Stimulated activated CD4-positive, alpha-beta T cell treated with anti-CD3 and anti-CD28 coated beads, Interleukin-2, amount 100 ng/mL, for 24 hours (primary cell): ENCODE measurements around the gene SCNM1.
A peak's percentile ranks its signal among the peaks of the same experiment; 100 is the strongest.

Experiments
- DNase-seq, 2 donors: peaks; one replicate each; pipeline ENCODE4 v3.0.0-alpha.2; 2020

The SCNM1 gene, protein sequence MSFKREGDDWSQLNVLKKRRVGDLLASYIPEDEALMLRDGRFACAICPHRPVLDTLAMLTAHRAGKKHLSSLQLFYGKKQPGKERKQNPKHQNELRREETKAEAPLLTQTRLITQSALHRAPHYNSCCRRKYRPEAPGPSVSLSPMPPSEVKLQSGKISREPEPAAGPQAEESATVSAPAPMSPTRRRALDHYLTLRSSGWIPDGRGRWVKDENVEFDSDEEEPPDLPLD

DNA sequence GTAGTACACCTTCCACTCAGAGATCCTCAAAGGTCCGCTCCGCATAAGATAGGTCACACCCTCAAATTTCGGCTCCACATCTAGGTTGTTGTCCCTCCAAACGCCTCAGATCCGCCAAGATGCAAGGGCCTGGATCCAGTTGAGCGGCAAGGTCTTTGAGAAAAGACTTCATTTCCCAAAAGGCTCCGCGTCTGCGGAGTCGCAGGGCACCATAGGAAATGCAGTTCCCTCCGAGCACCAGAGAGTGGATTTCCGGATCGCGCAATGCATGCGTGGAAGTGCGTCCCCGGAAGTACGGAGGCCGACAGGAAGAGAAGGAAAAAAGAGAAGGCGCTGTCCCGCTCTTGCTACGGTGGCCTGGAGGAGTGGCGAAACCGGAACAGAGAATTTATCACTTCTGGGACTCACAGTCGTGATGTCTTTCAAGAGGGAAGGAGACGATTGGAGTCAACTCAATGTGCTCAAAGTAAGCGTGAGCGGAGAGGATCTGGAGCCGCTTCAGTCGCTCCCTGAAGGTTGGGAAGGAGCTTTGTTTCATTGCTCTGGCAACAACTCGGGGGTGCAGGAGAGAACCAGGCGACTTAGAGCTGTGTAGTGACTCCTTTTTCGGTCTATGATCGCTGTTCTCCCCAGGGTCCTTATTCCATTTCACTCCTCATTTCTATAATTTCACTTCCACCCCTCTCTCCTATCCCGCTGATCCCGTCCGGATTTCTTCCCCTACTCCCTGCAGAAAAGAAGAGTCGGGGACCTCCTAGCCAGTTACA is at the start of gene SCNM1, which contains the start of gene LYSMD1:
SCNM1 (plus strand) TSS at position 407 of the 767 bp plus-strand sequence; CDS start at position 416, 9 bp downstream.
LYSMD1 (minus strand) TSS at position 165 of the 767 bp plus-strand sequence. CDS start 644 bp downstream, outside the sequence.
- peak; percentile 94 to 96 for DNase-seq

DNA sequence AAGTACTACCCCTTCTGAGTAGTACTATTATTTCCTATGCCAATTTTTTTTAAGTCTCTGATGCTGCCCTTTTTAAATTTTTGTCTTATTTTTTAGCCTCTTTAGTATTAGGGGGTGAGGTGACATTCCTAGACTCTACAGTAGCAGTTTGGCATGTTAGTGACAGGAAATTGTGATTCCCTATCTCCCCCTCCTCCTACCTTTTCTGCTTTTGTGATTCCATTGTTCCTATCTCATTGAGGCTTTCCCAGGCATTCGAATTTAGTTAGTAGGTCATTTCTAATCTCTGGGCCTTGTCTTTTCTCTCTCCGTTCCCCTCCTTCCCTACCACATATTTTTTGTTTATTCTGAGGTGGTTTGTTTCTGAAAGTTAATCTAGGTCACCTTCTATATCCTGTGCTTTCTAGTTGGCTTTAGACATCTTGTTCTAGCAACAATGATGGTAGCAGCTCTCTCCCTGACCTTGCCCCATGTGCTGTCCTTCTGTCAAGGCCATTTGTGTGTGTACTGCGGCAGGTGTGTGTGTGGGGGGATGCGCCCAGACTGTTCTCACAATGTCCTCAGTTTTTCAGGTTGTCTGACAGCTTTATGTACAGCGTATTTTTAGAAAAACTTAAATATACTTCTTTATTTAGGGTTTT is 41.1 kb upstream of the SCNM1 start:
- no peak for DNase-seq

DNA sequence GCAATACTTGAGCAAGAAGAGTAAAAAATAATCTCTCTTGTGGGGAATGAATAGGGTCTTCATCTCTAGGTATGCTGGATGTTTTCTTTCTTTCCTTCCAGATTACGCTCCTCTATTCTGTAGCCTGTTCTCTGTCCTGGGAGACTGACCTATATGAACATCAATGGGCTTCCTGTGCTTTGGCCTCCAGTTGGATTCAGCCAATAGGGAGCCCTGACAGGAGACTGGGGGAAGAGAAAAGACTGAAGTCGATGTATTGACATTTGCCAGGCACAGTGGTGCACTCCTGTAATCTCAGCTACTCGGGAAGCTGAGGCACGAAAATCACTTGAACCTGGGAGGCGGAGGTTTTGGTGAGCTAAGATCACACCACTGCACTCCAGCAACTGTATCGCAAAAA is 37.1 kb upstream of the SCNM1 start:
- no peak for DNase-seq

DNA sequence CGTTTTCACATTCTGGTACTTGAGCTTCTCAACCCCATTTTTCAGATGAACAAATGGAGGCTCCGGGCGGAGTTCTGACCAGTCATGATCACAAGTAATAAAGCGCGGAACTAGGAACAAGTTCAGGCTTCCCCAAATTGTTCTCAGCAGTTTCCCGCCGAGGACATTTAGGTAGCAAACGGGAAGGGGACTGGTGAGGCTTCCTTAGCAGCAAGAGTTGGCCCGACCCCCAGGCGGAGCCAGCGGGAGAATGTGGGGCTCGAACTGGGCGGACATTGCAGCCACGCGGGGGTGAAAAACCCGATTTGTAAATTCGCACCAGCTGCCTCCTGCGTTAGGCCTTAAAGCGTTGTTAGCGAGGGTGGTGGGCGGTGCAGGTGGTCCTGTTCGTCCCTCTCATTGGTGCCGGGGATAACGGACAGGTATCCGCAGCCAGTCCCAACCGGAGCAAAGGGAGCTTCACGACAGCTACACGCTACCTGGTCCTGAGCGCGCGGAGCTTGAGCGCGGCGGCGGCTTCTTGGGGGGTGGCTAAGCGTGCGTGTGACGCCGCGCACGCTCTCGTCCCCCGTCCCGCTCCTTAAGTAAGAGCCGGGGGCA is 34.9 kb upstream of the SCNM1 start:
- peak; percentile 84 for DNase-seq

DNA sequence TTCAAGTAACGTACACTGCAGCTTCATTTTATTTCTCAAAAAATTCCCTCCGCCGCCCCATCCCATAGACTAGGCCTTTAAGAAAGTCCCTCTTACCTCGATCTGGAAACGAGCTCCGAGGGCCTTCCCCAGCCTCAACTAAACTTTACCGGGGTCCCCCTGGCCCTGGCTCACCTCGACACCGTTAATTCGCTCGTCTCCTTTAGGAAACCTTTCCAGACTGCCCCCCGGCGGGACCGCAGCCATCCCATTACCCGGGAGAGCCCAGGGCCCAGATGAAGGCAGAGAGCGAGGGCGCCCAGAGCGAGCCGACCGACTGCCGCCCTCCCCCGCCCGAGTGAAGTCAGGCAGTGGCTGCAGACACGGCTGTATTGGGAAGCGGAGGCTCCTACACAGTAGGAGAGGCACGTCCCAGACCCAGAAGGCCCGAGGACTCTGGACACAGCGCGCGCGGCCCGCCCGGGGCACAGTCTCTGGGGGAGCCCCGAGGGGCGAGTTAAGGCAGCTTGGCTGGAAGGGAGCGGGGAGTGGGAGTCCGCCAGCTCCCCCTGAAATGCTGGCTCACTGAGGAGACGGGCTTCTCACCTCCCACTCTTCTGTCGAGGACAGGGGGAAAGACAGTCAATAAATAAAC is 34.1 kb upstream of the SCNM1 start:
- no peak for DNase-seq

DNA sequence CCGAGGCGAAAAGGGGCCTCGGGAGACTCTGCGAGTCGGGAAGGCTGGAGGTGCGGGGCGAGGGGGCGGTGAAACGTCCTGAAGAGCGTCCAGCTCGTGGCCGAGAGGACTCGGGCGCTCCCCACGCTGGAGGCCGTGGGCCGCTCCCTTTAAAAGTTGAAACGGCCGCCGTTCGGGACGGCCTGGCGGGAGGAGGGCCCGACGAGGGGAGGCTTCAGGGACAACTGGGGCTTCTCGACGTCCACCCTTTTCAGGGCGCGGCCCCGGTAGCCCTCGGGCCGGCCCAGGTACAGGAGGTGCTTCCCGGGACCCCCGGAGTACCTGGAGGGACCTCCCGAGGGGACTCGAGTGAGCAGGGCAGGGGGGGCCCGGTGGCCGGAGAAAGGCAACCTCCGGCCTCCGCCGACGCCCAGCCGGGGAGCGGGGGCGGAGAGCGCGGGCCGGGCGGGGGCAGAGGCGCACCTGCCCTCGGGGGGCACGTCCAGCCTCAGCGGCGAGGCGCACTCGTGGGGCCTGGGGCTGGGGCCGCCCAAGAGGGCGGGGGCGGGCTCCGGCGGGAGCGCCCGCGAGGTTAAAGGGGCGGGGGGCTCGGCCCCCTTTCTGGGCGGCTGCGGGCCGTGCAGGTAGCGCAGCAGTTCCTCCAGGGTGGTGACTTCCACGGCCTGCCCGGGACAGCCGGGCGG is 33.5 kb upstream of the SCNM1 start:
- DNase-seq: no peak

DNA sequence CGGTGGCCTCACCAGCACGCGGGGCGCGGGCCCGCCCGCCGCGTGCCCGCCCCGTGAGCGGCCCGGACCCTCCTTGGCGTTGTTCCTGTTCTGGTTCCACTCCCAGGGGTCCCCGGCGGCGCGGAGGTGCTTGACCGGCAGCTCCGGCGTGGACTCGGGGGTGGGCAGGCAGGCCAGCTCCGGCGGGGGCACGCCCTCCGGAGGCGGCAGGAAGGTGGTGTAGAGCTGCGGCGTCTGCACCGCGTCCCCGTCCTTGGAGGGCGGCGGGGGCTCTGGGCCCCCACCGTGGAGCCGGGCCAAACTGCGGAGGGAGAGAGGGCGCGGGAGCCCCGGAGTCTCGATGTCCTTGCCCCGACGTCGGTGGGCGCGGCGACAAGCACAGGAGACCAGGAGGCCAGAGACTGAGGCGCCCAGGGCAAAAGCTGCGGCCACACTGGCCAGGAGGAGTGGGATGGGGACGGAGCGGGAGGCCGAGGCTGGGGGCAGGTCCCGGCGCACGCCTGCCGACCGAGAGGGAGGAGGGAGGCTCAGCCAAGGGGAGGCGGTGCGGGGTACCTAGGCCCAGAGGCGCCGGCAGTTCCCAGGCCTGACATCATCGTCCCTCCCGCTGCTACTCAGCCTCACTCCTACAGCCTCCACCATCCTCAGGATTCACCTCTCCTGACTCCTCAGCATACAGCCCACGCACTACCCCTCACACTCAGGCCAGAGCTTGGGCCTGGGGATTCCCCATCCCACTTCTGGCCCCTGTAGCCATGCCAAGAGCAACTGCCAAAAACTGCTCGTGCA is 32.7 kb upstream of the SCNM1 start:
- no peak for DNase-seq

DNA sequence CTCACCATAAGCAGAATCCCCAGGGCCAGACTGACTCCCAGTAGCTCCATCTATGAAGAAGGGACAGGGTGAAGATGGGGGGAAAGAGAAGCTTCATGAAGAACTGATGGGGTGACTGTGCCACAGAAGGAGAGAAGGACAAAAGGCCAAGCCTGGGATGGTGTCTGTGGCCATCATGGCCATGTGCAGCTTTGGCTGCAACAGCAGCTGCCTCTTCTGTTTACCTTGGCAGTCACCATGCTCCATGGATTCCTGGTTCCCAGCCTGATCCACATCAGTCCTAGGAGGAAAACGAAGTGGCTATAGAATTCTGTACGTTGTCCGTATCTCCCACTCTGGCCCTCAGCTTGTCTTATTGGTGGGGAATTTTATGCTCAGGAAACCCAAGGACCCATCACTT is 31.5 kb upstream of the SCNM1 start:
- DNase-seq: no peak

DNA sequence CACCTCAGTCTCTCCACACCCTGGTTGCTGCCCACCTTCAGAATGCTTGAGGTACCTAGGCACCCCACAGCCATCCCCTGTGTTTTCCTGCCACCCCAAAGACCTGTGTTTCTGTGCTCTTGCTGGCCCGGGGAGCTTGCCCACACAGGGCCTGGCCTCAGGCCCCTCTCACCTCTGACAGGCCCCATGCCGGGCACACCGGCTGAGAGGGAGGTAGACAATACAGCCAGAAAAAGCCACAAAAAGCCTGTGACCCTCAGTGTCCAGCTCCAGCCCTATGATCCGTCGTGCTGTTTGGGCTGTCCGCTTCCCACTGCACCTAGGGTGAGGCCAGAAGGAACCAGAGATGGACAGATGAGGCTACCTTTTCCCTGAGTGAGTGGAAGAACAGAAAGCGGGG is 31.0 kb upstream of the SCNM1 start:
- DNase-seq: no peak

DNA sequence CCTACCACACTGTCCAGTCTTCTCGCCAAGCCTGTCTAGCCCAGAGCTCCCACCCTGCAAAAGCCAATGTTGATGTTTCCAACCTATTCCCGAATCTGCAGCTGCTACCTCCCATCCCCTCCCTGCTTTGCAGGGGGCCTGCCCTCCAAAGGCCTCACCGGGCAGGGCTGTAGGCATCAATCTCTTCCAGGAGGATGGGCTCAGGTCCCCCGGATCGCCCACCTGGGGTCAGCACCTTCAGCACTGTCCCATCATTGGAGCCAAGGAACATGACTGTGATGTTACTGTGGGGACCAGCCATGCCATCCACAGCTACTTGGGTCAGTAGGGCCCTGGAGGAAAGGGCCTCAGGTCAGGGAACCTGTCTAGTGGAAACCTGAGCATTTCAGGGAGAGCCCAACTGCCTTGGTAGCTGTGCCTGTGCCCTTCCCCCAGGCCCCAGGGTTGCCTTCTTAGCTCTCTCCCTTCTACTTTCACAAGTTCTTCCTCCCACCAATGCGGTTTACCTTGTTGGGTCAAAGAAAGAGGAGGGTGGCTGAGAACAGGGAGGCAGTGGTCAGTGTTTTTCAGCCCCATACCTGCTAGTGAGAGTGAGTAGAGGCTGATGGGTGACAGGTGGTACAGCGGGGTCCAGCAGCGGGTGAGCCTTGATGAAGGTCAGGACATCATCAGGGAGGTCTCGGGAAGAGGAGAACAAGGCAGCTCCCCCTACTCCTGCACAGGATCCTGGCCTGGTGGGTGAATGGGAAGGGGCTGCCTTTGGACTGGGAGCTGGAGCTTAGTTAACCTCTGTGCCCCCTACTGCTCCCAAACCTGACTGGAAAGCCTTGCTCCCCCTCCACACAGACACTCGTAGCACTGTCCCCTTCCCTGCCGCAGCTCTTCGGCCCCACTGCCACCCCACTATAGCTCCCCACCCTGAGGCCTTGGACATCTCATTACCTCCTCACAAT is 30.2 kb upstream of the SCNM1 start:
- no peak for DNase-seq

DNA sequence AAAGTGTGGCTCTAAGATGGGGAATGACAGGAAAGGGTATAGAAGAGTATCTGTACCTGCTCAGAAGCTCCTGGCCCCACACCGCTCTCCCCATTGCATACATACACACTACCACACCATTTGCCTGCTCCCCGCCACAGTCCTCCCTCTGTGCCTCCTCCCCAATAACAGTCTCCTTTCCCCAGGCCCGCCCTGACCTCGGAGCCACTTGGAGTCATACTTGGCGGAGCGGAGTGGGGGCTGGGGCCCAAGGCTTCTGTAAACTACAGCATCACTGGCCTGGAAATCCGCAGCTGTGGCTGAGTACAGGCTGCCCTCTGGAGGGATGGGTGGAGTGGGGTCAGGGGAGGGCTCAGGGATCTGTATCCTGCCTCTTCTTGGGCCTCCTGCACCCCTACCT is 28.2 kb upstream of the SCNM1 start:
- no peak for DNase-seq

DNA sequence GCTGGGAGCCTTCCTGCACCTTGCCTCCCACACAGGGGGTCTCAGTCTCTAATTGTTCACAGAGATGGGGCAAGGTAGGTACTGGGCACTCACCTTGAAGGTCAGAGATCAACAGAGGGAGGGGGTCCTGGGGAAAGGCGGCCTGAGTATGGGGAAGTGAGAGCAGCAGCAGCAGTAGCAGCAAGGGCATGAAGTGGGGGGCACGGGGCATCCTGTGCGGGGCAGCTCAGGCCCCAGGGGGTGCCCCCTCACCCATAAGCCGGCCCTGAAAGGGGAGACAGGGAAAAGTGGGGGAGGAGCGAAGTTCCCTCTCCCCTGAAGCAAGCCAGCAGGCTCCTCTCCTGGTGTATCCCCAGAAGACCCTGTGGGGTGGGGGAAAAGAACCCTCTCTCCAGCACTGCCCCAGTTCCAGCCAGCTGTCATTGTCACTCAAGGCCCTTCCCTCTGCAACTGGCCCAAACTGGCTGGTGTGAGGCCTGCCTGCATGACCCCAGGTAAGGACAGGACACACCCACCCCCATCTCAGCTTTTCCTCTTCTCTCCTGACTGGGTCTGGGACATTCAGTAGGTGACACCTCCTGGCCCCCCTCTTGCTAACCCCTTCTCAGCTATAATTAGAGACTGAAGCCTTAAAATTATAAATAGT is 23.4 kb upstream of the SCNM1 start:
- DNase-seq: no peak

DNA sequence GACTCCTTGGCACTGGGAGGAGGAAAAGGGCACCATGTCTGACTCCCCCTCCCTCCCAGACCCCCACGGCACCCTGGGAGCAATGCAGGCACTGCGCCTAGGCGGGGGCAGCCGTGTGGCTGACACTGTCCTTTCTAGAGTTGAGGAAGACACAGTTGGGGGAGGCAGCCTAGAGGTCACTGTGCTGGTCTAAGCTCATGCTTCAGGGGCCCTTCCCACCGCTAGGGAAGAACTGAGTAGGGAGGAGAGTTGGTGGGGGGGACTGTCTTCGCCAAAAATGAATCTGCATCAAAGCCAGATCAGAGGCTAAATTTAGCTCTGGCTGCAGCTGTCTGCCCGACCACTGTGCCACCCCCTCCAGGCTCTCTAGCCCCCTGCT is 22.9 kb upstream of the SCNM1 start:
- no peak for DNase-seq

DNA sequence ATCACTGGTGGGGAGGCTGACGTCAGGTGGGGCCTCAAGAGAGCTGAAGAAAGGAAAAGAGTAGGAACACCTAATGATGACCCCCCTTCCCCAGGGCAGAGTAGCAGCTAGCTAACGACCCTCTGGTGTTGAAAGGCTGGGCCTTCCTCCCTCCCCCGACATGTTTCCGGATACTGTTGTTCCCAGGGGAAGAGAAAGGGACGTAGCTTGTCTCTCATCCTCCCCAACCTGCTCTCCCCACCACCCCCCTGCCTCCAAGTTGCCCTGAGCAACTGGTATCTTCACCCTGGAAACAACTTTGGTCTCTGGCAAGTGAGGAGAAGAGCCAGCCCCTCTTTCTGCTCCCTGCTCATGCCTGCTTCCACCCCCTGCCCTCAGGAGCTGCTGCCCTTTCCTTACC is 22.0 kb upstream of the SCNM1 start:
- DNase-seq: no peak

DNA sequence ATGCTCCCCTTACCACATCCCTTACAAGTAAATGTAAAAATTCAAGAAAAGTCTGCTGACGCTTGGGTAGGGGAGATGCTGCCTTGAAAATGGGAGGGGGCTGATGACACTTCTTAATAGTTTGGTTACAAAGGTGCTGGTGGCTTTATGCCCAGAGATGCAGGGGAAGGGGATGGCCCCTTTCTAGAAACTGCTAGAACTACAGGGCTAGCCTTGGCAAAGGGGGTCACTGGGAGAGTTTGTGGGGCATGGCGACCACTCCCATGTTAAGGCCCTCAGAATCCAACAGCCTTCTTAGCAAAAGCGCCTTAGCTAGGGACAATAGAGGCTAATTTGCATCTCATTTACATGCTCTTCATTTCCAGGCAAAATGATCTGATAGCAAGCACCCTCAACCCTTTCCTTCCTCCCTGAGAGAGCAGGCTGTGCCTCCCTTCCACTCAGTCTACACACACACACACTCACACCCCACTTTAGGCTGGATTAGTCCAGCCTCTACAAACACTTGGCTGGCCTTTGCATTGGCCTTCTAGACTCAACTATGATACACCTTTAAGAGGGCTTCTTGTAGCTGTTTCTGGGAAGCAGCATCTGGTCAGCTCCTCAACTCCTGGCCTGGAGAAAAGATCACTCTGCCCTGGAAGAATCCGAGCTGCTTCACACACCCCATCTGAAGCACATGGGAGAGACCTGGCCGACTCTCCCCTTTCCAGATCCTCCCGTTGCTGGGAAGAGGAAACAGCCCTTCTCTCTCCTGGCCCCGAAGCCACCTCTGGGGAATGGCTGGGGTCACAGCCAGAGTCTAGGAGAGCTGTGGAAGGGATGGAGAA is 21.3 kb upstream of the SCNM1 start:
- no peak for DNase-seq

DNA sequence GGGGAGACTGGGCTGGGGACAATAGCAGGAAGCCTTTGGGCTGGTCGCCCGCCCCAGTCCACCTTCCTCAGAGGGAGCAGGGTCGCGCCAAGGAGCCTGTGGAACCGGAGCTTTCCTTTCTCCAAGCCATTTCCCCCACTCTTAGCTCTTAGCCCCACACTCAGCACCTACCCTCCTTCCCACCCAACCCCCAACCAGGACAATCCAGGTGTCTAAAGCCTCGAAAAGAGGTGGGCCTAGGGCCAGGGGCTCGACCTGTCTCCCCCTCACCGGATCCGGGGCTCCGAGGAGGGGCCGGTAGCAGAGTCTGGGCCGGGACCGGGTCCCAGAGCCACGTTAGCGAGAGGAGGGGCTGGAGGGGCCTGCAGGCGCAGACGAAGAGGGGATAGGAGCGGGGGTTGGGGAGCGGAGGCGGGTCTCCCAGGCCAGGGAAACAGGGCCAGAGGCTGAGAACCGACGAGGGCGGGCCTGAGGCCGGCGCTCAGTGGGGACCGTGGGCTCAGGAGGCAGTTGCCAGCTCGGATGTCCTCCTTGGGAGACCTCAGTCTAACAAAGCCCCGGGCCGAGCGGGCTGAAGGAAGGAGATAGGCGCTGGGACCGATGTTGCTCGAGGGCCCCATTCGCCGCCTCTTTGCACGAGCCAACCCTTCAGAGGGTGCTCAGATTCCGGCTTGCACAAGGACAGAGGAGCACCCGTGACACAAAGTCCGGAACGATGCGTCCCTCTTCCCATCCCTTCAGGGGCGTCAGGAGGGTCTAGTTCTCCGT is 20.5 kb upstream of the SCNM1 start:
- peak; percentile 36 to 37 for DNase-seq

DNA sequence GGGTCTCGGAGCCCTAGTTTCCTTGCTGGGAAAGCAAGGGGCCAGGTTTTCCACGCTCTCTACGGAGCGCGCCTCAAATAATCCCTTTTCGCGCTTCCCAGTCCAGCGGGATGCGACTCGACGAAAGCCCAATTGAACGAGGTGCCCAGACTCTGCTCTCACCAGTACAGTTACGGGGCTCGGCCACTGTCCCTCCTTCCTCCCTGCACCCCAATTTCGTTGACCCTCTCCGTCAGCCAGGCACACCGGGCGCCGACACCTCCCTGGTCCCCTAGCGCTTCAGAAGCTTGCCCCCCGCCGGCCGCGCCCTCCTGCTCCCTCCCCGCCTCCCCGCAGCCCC is 19.9 kb upstream of the SCNM1 start:
- no peak for DNase-seq

DNA sequence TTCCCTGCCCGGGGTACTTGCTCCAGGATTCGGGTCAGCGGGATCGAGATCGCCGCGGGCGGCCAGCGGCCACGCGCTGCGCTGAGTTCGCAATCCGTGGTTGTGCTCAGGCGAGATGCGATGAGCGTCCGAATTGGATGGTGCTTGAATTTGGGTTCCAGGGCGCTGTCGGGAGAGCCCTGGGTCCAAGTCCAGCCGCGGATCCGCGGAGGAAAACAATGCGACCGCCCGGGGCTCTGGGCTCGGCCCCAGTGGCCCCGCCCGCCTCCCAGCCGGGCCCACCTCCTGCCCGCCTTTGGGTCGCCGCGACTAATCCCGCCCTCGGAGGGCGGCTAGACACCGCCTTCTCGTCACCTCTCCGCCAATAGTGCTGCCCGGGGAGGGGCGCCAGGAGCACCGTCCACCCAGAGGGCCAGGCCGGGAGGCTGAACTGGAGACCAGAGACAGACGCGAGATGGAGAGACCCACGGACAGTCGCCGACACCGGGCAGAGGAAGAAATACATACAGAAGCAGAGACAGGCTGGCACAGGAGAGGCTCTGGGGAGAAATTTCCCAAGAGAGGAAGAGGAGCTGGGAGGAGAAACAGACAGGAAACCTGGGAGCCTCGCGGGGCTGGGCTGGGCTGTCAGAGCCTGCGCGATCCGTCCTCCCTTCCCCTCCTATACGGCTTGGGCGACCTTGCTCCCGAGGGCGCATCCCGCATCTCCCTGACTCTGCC is 19.4 kb upstream of the SCNM1 start, which contains the start of gene SEMA6C:
SEMA6C (minus strand) TSS at position 220 of the 720 bp plus-strand sequence. CDS start 4,010 bp downstream, outside the sequence.
- peak; percentile 90 to 92 for DNase-seq
